Measurements from ENCODE around the gene ADGRG3.
A peak's percentile ranks its signal among the peaks of the same experiment; 100 is the strongest.

The ADGRG3 gene

DNA sequence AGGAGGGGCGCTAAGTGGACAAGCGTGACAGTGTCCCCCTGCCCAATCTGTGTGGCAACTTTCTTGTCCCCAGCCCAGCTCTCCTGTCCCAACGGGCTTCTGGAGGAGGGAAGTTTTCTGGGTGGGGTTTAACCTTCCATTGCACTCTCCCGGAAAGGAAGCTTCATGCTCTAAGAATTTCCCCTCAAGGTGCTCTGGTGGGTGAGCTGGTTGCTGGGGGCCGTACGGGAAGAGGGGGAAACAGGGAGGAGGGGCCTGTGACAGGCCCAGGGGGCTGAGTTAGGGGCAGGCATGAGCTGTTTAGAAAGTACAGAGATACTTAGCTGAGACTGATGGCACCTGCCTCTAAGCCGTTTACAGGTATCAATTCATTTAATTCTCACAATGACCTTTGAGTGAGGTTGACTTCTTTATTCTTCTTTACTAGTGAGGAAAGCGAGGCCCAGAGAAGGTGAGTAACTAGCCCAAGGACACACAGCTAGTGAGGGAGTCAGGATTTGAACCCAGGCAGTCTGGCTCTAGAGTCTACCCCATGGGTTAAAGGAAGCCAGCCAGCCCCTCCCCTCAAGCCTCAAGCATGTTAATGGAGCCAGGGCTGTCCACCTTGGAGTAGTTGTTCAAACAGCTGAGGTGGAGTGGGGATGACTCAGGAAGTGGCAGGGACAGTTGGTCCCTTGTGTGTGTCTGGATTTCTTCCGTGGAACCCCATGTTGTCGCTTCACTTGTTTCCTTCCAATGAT, 20.8 kb upstream of the ADGRG3 start:
- POLR2A ChIA-PET, result interaction anchor here (1.4 kb wide), 1 partner anchor 88 kb away, joined by 4 read pairs; the partner anchor contains the start of gene KATNB1
- no peak for TF ChIP-seq L3MBTL2 (conservative IDR thresholded peaks at IDR 0.05)
- TF ChIP-seq HDGF (IDR thresholded peaks at IDR 0.05; ENCODE audit: borderline replicate concordance), result no peak
- TF ChIP-seq, protein P1, sequence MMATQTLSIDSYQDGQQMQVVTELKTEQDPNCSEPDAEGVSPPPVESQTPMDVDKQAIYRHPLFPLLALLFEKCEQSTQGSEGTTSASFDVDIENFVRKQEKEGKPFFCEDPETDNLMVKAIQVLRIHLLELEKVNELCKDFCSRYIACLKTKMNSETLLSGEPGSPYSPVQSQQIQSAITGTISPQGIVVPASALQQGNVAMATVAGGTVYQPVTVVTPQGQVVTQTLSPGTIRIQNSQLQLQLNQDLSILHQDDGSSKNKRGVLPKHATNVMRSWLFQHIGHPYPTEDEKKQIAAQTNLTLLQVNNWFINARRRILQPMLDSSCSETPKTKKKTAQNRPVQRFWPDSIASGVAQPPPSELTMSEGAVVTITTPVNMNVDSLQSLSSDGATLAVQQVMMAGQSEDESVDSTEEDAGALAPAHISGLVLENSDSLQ (IDR thresholded peaks at IDR 0.05), result no peak
- CTCF ChIA-PET, result interaction anchor here (1.0 to 5.2 kb wide), 3 partner anchors 10 to 71 kb away, joined by 7 to 21 read pairs (median 8); no protein-coding TSS in a partner anchor
- DNase-seq (ENCODE audit: extremely low spot score), result no peak

DNA sequence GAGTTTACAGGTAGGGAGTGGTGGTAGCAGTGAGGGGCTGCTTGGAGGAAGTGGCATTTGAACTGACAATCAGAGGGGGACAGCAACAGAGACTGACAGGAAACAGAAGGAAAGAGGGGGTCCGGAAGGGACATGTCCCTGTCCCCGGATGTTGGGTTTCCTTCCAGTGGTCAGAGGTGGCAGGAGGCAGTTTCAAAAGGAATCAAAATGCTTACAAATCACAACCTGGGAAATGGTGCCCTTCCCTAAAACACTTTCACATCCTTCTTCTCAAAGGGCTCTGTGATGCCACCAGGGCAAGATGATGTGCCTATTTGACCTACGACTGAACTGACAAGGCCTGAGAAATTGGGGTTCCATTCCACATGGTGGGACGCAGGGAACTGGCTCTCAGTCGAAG, 20.0 kb upstream of the ADGRG3 start:
- no peak for DNase-seq (ENCODE audit: extremely low spot score)
- POLR2A ChIA-PET, result interaction anchor here (0.8 to 1.4 kb wide), 2 partner anchors 87 kb away, joined by 3 to 4 read pairs; partner anchors contain the start of gene KATNB1
- TF ChIP-seq ZNF384 (IDR thresholded peaks at IDR 0.05), result no peak
- TF ChIP-seq SUZ12 (IDR thresholded peaks at IDR 0.05), result no peak
- no peak for TF ChIP-seq ELF4 (IDR thresholded peaks at IDR 0.05)
- CTCF ChIA-PET, result interaction anchor here (1.3 to 5.2 kb wide), 2 partner anchors 10 to 72 kb away, joined by 8 to 21 read pairs; no protein-coding TSS in a partner anchor

DNA sequence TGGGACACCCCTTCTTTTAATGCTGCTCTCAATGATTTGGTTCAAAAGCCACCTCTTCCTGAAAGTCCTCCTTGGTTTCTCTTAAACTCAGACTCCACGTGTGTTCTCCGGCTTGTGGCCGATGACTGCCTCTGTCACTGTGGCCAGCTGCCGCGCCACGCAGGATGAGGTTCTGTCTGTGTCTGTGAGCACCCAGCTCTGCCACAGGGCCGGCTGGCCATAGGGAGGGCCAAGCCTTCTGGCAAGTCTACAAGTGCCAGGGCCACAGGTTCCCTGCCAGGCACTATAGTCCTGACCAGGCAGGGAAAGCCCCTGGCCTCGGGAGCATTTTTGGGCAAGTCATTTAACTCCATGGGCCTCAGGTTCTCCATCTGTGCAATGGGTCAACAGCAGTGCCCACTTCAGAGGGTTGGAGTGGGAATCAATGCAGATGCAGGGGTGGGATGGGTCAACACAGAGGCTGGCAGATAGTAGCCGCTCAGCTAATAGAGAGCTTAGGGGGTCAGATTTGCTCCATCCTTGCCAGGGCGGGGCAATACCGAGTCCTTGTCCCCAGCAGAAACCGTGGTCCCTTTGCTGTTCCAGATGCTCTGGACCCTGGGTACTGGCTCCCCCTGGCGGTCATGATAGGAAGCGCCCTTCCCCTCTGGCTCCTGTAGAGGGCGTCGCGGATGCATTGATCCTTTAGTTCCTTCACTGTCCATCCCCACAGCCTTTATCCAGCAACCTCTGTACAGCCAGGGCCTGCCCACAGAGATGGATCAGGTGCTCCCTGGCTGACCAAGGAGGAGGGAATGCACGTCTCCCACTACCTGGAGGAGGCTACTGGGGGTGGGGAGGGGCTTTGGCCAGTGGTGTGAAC, 19.3 kb upstream of the ADGRG3 start:
- DNase-seq (ENCODE audit: extremely low spot score), result peak; percentile 91
- ChIA-PET POLR2A (interaction anchor here (0.8 kb wide), 1 partner anchor 86 kb away, joined by 3 read pairs; the partner anchor contains the start of gene KATNB1), CTCF (interaction anchor here (0.6 to 5.2 kb wide), 10 partner anchors 11 to 348 kb away, joined by 3 to 21 read pairs (median 3); partner anchors contain the start of gene KATNB1)
- TF ChIP-seq ARNT (IDR thresholded peaks at IDR 0.05) (peak; percentile 35; the same call in 1 of the 2 replicates), CTBP1 (IDR thresholded peaks at IDR 0.05; ENCODE audit: borderline replicate concordance) (no peak), LEF1 (IDR thresholded peaks at IDR 0.05; ENCODE audit: borderline replicate concordance) (peak; percentile 71; the same call in 1 of the 2 replicates), SP1 (IDR thresholded peaks at IDR 0.05) (no peak)

DNA sequence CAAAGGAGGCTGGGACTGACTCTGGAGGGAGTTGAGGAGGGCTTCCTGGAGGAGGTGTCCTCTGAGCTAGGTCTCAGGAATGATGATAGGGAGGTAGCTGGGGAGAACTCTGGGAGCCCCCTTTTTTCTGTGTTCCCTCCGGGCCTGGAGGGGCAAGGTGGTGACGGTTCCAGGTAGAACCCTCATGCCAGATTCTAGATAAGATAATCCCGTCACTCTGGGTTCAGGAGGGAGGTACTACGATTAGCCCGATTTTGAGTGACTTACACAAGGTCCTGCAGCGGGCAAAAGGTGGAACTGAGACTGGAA, 18.7 kb upstream of the ADGRG3 start:
- DNase-seq (ENCODE audit: extremely low spot score), result no peak
- POLR2A ChIA-PET, result no interaction called here
- CTCF ChIA-PET, result interaction anchor here (0.6 to 5.2 kb wide), 10 partner anchors 11 to 349 kb away, joined by 3 to 21 read pairs (median 3); partner anchors contain the start of gene KATNB1
- TF ChIP-seq SP1 (IDR thresholded peaks at IDR 0.05), result no peak
- no peak for TF ChIP-seq FOXK2 (IDR thresholded peaks at IDR 0.05)
- TF ChIP-seq, protein P1 (IDR thresholded peaks at IDR 0.05), result no peak
- no peak for TF ChIP-seq CTBP1 (IDR thresholded peaks at IDR 0.05; ENCODE audit: borderline replicate concordance)
- no peak for TF ChIP-seq SUZ12 (IDR thresholded peaks at IDR 0.05)
- TF ChIP-seq BHLHE40 (IDR thresholded peaks at IDR 0.05; ENCODE audit: borderline replicate concordance), result no peak
- TF ChIP-seq FOXM1 (IDR thresholded peaks at IDR 0.05; ENCODE audit: borderline replicate concordance), result no peak
- TF ChIP-seq ELF4 (IDR thresholded peaks at IDR 0.05), result no peak
- no peak for TF ChIP-seq NFRKB (IDR thresholded peaks at IDR 0.05)

DNA sequence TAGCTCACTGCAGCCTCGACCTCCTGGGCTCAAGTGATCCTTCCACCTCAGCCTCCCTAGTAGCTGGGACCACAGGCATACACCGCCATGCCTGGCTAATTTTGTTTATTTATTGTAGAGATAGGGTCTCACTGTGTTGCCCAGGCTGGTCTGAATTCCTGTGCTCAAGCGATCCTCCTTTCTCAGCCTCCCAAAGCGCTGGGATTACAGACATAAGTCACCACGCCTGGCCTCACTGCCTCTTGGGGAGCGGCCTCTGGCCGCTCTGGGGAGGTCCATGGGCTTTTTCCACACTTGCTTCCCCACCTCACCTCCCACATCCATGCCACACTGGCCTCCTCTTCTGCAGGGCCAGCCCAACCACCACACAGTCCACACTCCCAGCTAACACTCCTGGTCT, 18.3 kb upstream of the ADGRG3 start:
- POLR2A ChIA-PET, result no interaction called here

DNA sequence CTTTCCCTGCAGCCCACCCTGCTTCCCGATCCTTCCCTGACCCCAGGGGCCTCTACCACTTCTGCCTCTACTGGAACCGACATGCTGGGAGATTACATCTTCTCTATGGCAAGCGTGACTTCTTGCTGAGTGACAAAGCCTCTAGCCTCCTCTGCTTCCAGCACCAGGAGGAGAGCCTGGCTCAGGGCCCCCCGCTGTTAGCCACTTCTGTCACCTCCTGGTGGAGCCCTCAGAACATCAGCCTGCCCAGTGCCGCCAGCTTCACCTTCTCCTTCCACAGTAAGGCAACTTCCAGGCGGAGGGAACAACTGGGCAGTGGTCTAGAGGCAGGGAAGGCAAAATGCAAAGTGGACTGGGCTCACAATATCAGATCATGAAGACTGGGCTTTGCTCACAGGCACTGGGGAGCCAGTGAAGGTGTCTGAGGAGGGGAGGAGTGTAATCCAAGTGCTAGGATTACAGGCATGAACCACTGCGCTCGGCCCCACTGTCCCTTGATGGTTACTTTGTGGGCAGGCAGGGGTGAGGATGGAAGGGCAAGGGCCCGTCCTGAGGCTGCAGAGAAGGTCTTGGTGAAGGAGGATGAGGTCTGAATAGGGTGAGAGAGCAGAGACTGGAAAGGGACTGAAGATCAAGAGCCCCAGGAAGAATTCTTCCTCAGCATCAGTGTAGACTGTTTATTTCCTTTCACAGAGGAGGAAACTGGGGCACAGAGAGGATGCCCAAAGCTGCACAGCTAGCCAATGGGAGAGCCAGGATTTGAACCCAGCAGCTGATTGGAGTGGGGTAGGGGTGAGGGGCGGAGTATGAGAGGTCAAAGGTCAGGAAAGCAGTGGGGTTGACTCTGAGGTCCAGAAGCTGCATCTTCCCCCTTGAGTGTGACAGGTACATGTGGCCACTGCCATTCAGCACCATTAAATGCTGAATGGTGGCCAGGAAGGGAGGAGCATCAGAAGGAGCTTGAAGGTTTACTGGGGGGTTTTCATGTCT, 16.5 kb upstream of the ADGRG3 start:
- ChIA-PET CTCF (interaction anchor here (1.2 kb wide), 1 partner anchor 75 kb away, joined by 4 read pairs; no protein-coding TSS in a partner anchor), POLR2A (no interaction called here)
- DNase-seq (ENCODE audit: extremely low spot score), result no peak
- TF ChIP-seq FOXA1 (IDR thresholded peaks at IDR 0.05) (no peak), ELF4 (IDR thresholded peaks at IDR 0.05) (no peak), HDGF (IDR thresholded peaks at IDR 0.05; ENCODE audit: borderline replicate concordance) (no peak), ZNF384 (IDR thresholded peaks at IDR 0.05) (no peak), SUZ12 (IDR thresholded peaks at IDR 0.05) (no peak), FOXM1 (IDR thresholded peaks at IDR 0.05; ENCODE audit: borderline replicate concordance) (no peak), NFRKB (IDR thresholded peaks at IDR 0.05) (no peak), BHLHE40 (IDR thresholded peaks at IDR 0.05; ENCODE audit: borderline replicate concordance) (no peak), LEF1 (IDR thresholded peaks at IDR 0.05; ENCODE audit: borderline replicate concordance) (no peak), TARDBP (IDR thresholded peaks at IDR 0.05) (no peak), CTBP1 (IDR thresholded peaks at IDR 0.05; ENCODE audit: borderline replicate concordance) (no peak), ARNT (IDR thresholded peaks at IDR 0.05) (no peak), SP1 (IDR thresholded peaks at IDR 0.05) (no peak), FOXK2 (IDR thresholded peaks at IDR 0.05) (no peak)
- TF ChIP-seq, protein P1 (IDR thresholded peaks at IDR 0.05), result no peak

More for the DNA sequence above, 18.3 kb upstream of the ADGRG3 start:
- TF ChIP-seq LEF1 (IDR thresholded peaks at IDR 0.05; ENCODE audit: borderline replicate concordance), result no peak
- CTCF ChIA-PET, result interaction anchor here (0.6 to 5.2 kb wide), 10 partner anchors 12 to 349 kb away, joined by 3 to 21 read pairs (median 3); partner anchors contain the start of gene KATNB1
- no peak for DNase-seq (ENCODE audit: extremely low spot score)
